ENCODE results near the gene OTUD1. TPM values are rescaled to one million over a fixed set of nuclear protein-coding genes. Genes with fewer than 3 reads are reported as not detected.

Gene OTUD1
- polyA plus RNA-seq, 3 donors: 18.8 to 81.0 (median 24.5) TPM

GRCh38 chr10:23395017-23395416 lies 43.9 kb upstream of the OTUD1 start:
- Mint-ChIP-seq H3K4me3 (no peak overlapping the region), H3K9me3 (peaks cover 1 to 7% (median 3%) of the 10 kb centered on the region in 7 donors), H3K36me3 (no peaks in the 10 kb centered on the region), H3K27me3 (ENCODE audit: low read depth in 3 of 3) (peaks cover 2 to 10% (median 6%) of the 10 kb centered on the region in 3 donors), H3K27ac (peak overlapping the region in 2 of 7 donors; percentile 58 to 60), H3K4me1 (peaks cover 9% of the 10 kb centered on the region)
- H3K27ac ChIP-seq (ENCODE audit: low read depth in 1 of 2, low read length in 2 of 2): no peak overlapping the region
- H4K20me1 ChIP-seq (ENCODE audit: insufficient read depth, low read length): no peaks in the 10 kb centered on the region
- no CpG with 5 or more reads among the region's 5 CpGs for WGBS (ENCODE audit: insufficient coverage)
- no peak overlapping the region for H3K4me3 ChIP-seq (replicated peaks in 1 of 3; ENCODE audit: low read depth in 2 of 3, low read length in 3 of 3)
- intact Hi-C loops (cut with micrococcal nuclease): no loop called here
- H2AFZ ChIP-seq (ENCODE audit: insufficient read depth, low read depth, low read length, poor library complexity, severe bottlenecking): no peak overlapping the region
- no peak overlapping the region for H3K9ac ChIP-seq (ENCODE audit: insufficient read depth, low read length, poor library complexity, severe bottlenecking)
- H3K27me3 ChIP-seq (ENCODE audit: control insufficient read depth in 2 of 2, insufficient read depth in 2 of 2, low read length in 2 of 2): no peaks in the 10 kb centered on the region
- H3K4me2 ChIP-seq (replicated peaks; ENCODE audit: extremely low read depth, low read length, poor library complexity, severe bottlenecking): no peak overlapping the region
- DNase-seq: no peak
- H3K36me3 ChIP-seq (replicated peaks in 1 of 2; ENCODE audit: control insufficient read depth in 1 of 2, insufficient read depth in 2 of 2, low read length in 2 of 2): no peaks in the 10 kb centered on the region
- no peaks in the 10 kb centered on the region for H3K9me3 ChIP-seq (replicated peaks in 1 of 2; ENCODE audit: control insufficient read depth in 1 of 2, insufficient read depth in 1 of 2, low read length in 2 of 2)
- no peak for TF ChIP-seq CTCF (IDR thresholded peaks at IDR 0.05)
- H3K79me2 ChIP-seq (ENCODE audit: insufficient read depth, low read length): no peaks in the 10 kb centered on the region
- peaks cover 3 to 8% of the 10 kb centered on the region in 2 donors for H3K4me1 ChIP-seq (ENCODE audit: control insufficient read depth in 1 of 2, insufficient read depth in 2 of 2, low read length in 2 of 2)

- Mint-ChIP-seq H3K4me3 (no peak overlapping the region), H3K9me3 (peaks cover 0 to 7% (median 3%) of the 10 kb centered on the region in 7 donors), H3K4me1 (peaks cover 6% of the 10 kb centered on the region), H3K27ac (peak overlapping the region in 1 of 7 donors; percentile 14), H3K27me3 (ENCODE audit: low read depth in 3 of 3) (peaks cover 2 to 7% (median 7%) of the 10 kb centered on the region in 3 donors), H3K36me3 (no peaks in the 10 kb centered on the region)
- Histone ChIP-seq H3K4me2 (replicated peaks; ENCODE audit: extremely low read depth, low read length, poor library complexity, severe bottlenecking) (no peak overlapping the region), H3K4me1 (ENCODE audit: control insufficient read depth in 1 of 2, insufficient read depth in 2 of 2, low read length in 2 of 2) (peaks cover 3 to 8% of the 10 kb centered on the region in 2 donors), H3K4me3 (replicated peaks in 1 of 3; ENCODE audit: low read depth in 2 of 3, low read length in 3 of 3) (no peak overlapping the region), H2AFZ (ENCODE audit: insufficient read depth, low read depth, low read length, poor library complexity, severe bottlenecking) (no peak overlapping the region), H4K20me1 (ENCODE audit: insufficient read depth, low read length) (no peaks in the 10 kb centered on the region), H3K27ac (ENCODE audit: low read depth in 1 of 2, low read length in 2 of 2) (no peak overlapping the region), H3K27me3 (ENCODE audit: control insufficient read depth in 2 of 2, insufficient read depth in 2 of 2, low read length in 2 of 2) (no peaks in the 10 kb centered on the region), H3K9ac (ENCODE audit: insufficient read depth, low read length, poor library complexity, severe bottlenecking) (no peak overlapping the region), H3K79me2 (ENCODE audit: insufficient read depth, low read length) (no peaks in the 10 kb centered on the region), H3K36me3 (replicated peaks in 1 of 2; ENCODE audit: control insufficient read depth in 1 of 2, insufficient read depth in 2 of 2, low read length in 2 of 2) (no peaks in the 10 kb centered on the region), H3K9me3 (replicated peaks in 1 of 2; ENCODE audit: control insufficient read depth in 1 of 2, insufficient read depth in 1 of 2, low read length in 2 of 2) (no peaks in the 10 kb centered on the region)
- no peak for DNase-seq
- TF ChIP-seq CTCF (IDR thresholded peaks at IDR 0.05): no peak
- no CpG with 5 or more reads among the region's 2 CpGs for WGBS (ENCODE audit: insufficient coverage)
- intact Hi-C loops (cut with micrococcal nuclease): no loop called here
Measured at GRCh38 chr10:23396695-23397094, 42.2 kb upstream of the OTUD1 start.
